ENCODE results near the gene NLRP7. TPM values are rescaled to one million over a fixed set of nuclear protein-coding genes. Genes with fewer than 3 reads are reported as not detected.

NLRP7 gene
- total and polyA plus RNA-seq, 2 of the 13 experiments (the other 11 are each of a cell fraction or from before 2014, with no cell fraction given) = not detected

- CTCF ChIA-PET (ENCODE audit: low intra/inter-chr PET ratio, low total read pairs) = no interaction called here
- no peak for DNase-seq (ENCODE audit: low spot score)
- Histone ChIP-seq H4K20me1 (ENCODE audit: insufficient read depth, low read length) (no peaks in the 10 kb centered on the region), H3K27me3 (ENCODE audit: control insufficient read depth in 1 of 2, insufficient read depth in 2 of 2, low read length in 2 of 2) (peaks cover 0 to 1% of the 10 kb centered on the region in 2 experiments; a peak in 2 of 5 replicates), H3K4me3 (replicated peaks in 1 of 3; ENCODE audit: insufficient read depth in 1 of 3, low read depth in 2 of 3, low read length in 3 of 3) (no peak overlapping the region), H3K4me2 (ENCODE audit: low read depth, low read length) (no peak overlapping the region), H3K9ac (ENCODE audit: insufficient read depth, low read depth, low read length) (no peak overlapping the region), H3K4me1 (ENCODE audit: insufficient read depth, low read length) (no peaks in the 10 kb centered on the region), H3K27ac (ENCODE audit: extremely low read length, insufficient read depth, low read length) (no peak overlapping the region), H3K79me2 (ENCODE audit: insufficient read depth, low read length) (no peaks in the 10 kb centered on the region), H2AFZ (ENCODE audit: low read length) (no peak overlapping the region), H3K36me3 (replicated peaks in 1 of 2; ENCODE audit: control insufficient read depth in 1 of 2, insufficient read depth in 2 of 2, low read length in 2 of 2) (no peaks in the 10 kb centered on the region), H3K9me3 (ENCODE audit: low read length) (peaks cover 22% of the 10 kb centered on the region)
- TF ChIP-seq, protein P1, sequence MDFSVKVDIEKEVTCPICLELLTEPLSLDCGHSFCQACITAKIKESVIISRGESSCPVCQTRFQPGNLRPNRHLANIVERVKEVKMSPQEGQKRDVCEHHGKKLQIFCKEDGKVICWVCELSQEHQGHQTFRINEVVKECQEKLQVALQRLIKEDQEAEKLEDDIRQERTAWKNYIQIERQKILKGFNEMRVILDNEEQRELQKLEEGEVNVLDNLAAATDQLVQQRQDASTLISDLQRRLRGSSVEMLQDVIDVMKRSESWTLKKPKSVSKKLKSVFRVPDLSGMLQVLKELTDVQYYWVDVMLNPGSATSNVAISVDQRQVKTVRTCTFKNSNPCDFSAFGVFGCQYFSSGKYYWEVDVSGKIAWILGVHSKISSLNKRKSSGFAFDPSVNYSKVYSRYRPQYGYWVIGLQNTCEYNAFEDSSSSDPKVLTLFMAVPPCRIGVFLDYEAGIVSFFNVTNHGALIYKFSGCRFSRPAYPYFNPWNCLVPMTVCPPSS (IDR thresholded peaks at IDR 0.05) = no peak
- TF ChIP-seq ZNF678 (CRISPR knock-in tag; IDR thresholded peaks at IDR 0.05) (no peak), ZNF317 (CRISPR knock-in tag; IDR thresholded peaks at IDR 0.05) (peak; percentile 99), GATAD1 (CRISPR knock-in tag; IDR thresholded peaks at IDR 0.05) (no peak)
- POLR2A ChIA-PET = no interaction called here
- no TSS peak for BruUV-seq (replicated peaks)
- in situ Hi-C loops (cut with HindIII; ENCODE audit: extremely low pct_ligation_motif_present, low pct_unique_long_range_greater_than_20kb) (no loop called here), intact Hi-C loops (cut with micrococcal nuclease; ENCODE audit: unreplicated experiment) (no loop called here)
- 6% methylated on average over 2 of the region's 2 CpGs for WGBS (ENCODE audit: low lambda C conversion rate)
- FAIRE-seq = no peak
- ATAC-seq = no peak
Observed at GRCh38 chr19:54928299-54928698, 19.0 kb downstream of the NLRP7 start.

GRCh38 chr19:54923276-54923675 lies 24.1 kb downstream of the NLRP7 start:
- in situ Hi-C loops (cut with HindIII; ENCODE audit: extremely low pct_ligation_motif_present, low pct_unique_long_range_greater_than_20kb) (no loop called here), intact Hi-C loops (cut with micrococcal nuclease; ENCODE audit: unreplicated experiment) (no loop called here)
- WGBS (ENCODE audit: low lambda C conversion rate) = 29% methylated on average over 9 of the region's 9 CpGs
- DNase-seq (ENCODE audit: low spot score) (no peak), ATAC-seq (no peak), FAIRE-seq (no peak)
- no peak overlapping the region for H2AFZ ChIP-seq (ENCODE audit: low read length)
- peaks cover 1 to 4% of the 10 kb centered on the region in 2 experiments; a peak in 2 of 5 replicates for H3K27me3 ChIP-seq (ENCODE audit: control insufficient read depth in 1 of 2, insufficient read depth in 2 of 2, low read length in 2 of 2)
- ChIA-PET CTCF (ENCODE audit: low intra/inter-chr PET ratio, low total read pairs) (no interaction called here), POLR2A (no interaction called here)
- peaks cover 10% of the 10 kb centered on the region for H3K9me3 ChIP-seq (ENCODE audit: low read length)
- no peak overlapping the region for H3K27ac ChIP-seq (ENCODE audit: extremely low read length, insufficient read depth, low read length)
- no peak overlapping the region for H3K4me3 ChIP-seq (replicated peaks in 1 of 3; ENCODE audit: insufficient read depth in 1 of 3, low read depth in 2 of 3, low read length in 3 of 3)
- no peaks in the 10 kb centered on the region for H4K20me1 ChIP-seq (ENCODE audit: insufficient read depth, low read length)
- no peaks in the 10 kb centered on the region for H3K4me1 ChIP-seq (ENCODE audit: insufficient read depth, low read length)
- H3K36me3 ChIP-seq (replicated peaks in 1 of 2; ENCODE audit: control insufficient read depth in 1 of 2, insufficient read depth in 2 of 2, low read length in 2 of 2) = no peaks in the 10 kb centered on the region
- no peak overlapping the region for H3K9ac ChIP-seq (ENCODE audit: insufficient read depth, low read depth, low read length)
- no peaks in the 10 kb centered on the region for H3K79me2 ChIP-seq (ENCODE audit: insufficient read depth, low read length)
- no TSS peak for BruUV-seq (replicated peaks)
- H3K4me2 ChIP-seq (ENCODE audit: low read depth, low read length) = no peak overlapping the region
- TF ChIP-seq, protein P2, sequence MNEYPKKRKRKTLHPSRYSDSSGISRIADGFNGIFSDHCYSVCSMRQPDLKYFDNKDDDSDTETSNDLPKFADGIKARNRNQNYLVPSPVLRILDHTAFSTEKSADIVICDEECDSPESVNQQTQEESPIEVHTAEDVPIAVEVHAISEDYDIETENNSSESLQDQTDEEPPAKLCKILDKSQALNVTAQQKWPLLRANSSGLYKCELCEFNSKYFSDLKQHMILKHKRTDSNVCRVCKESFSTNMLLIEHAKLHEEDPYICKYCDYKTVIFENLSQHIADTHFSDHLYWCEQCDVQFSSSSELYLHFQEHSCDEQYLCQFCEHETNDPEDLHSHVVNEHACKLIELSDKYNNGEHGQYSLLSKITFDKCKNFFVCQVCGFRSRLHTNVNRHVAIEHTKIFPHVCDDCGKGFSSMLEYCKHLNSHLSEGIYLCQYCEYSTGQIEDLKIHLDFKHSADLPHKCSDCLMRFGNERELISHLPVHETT (CRISPR knock-in tag; conservative IDR thresholded peaks at IDR 0.05) = no peak
- TF ChIP-seq CBX2 (IDR thresholded peaks at IDR 0.05; ENCODE audit: low read depth, low read length) (no peak), CBX2 (CRISPR knock-in tag; IDR thresholded peaks at IDR 0.05; ENCODE audit: low read depth) (no peak), MXD4 (CRISPR knock-in tag; IDR thresholded peaks at IDR 0.05) (no peak), JARID2 (CRISPR knock-in tag; IDR thresholded peaks at IDR 0.05; ENCODE audit: insufficient replicate concordance) (no peak), SIX4 (CRISPR knock-in tag; IDR thresholded peaks at IDR 0.05) (no peak), ZNF24 (IDR thresholded peaks at IDR 0.05) (no peak)
- TF ChIP-seq, protein P3, sequence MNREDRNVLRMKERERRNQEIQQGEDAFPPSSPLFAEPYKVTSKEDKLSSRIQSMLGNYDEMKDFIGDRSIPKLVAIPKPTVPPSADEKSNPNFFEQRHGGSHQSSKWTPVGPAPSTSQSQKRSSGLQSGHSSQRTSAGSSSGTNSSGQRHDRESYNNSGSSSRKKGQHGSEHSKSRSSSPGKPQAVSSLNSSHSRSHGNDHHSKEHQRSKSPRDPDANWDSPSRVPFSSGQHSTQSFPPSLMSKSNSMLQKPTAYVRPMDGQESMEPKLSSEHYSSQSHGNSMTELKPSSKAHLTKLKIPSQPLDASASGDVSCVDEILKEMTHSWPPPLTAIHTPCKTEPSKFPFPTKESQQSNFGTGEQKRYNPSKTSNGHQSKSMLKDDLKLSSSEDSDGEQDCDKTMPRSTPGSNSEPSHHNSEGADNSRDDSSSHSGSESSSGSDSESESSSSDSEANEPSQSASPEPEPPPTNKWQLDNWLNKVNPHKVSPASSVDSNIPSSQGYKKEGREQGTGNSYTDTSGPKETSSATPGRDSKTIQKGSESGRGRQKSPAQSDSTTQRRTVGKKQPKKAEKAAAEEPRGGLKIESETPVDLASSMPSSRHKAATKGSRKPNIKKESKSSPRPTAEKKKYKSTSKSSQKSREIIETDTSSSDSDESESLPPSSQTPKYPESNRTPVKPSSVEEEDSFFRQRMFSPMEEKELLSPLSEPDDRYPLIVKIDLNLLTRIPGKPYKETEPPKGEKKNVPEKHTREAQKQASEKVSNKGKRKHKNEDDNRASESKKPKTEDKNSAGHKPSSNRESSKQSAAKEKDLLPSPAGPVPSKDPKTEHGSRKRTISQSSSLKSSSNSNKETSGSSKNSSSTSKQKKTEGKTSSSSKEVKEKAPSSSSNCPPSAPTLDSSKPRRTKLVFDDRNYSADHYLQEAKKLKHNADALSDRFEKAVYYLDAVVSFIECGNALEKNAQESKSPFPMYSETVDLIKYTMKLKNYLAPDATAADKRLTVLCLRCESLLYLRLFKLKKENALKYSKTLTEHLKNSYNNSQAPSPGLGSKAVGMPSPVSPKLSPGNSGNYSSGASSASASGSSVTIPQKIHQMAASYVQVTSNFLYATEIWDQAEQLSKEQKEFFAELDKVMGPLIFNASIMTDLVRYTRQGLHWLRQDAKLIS (CRISPR knock-in tag; IDR thresholded peaks at IDR 0.05) = no peak
- TF ChIP-seq, protein P4, sequence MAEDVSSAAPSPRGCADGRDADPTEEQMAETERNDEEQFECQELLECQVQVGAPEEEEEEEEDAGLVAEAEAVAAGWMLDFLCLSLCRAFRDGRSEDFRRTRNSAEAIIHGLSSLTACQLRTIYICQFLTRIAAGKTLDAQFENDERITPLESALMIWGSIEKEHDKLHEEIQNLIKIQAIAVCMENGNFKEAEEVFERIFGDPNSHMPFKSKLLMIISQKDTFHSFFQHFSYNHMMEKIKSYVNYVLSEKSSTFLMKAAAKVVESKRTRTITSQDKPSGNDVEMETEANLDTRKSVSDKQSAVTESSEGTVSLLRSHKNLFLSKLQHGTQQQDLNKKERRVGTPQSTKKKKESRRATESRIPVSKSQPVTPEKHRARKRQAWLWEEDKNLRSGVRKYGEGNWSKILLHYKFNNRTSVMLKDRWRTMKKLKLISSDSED (CRISPR knock-in tag; IDR thresholded peaks at IDR 0.05) = no peak
